Astrocyte (in vitro differentiated cells and primary cell): ENCODE data around the gene PCLO. TPM values are rescaled to one million over a fixed set of nuclear protein-coding genes. Genes with fewer than 3 reads are reported as not detected.

Experiments used
- DNase-seq: peaks from one replicate; pipeline ENCODE4 v3.0.0-alpha.2; 2010; ENCODE audit warnings: low read depth
- FAIRE-seq: peaks from 2 replicates; lab custom pipeline; 2011; peaks lifted over from hg19 to GRCh38; lab: Jason Lieb, UNC
- H2AFZ ChIP-seq: 2 replicates; pipeline ENCODE4 v1.6.0; 2012; ENCODE audit warnings: low read depth, low read length, inconsistent platforms
- H3K27ac ChIP-seq: 2 replicates; pipeline ENCODE4 v1.5.1; 2011; ENCODE audit warnings: low read depth, low read length, inconsistent platforms
- H3K27me3 ChIP-seq: 2 replicates; pipeline ENCODE4 v1.6.0; 2011; ENCODE audit warnings: low read length, inconsistent platforms; ENCODE audit not compliant: insufficient read depth
- H3K36me3 ChIP-seq: 2 replicates; pipeline ENCODE4 v1.5.1; 2011; ENCODE audit warnings: low read length, inconsistent platforms; ENCODE audit not compliant: insufficient read depth
- H3K4me1 ChIP-seq: 2 replicates; pipeline ENCODE4 v1.5.1; 2011; ENCODE audit warnings: low read length, inconsistent platforms; ENCODE audit not compliant: insufficient read depth
- H3K4me2 ChIP-seq: 2 replicates; pipeline ENCODE4 v1.6.0; 2012; ENCODE audit warnings: low read length, inconsistent platforms
- H3K4me3 ChIP-seq: 2 replicates; pipeline ENCODE4 v1.5.1; 2011; ENCODE audit warnings: low read depth, mild to moderate bottlenecking, low read length, inconsistent platforms; ENCODE audit not compliant: insufficient read depth
- H3K79me2 ChIP-seq: 2 replicates; pipeline ENCODE4 v1.6.0; 2012; ENCODE audit warnings: mild to moderate bottlenecking, low read length, inconsistent platforms; ENCODE audit not compliant: insufficient read depth
- H3K9ac ChIP-seq: 2 replicates; pipeline ENCODE4 v1.6.0; 2012; ENCODE audit warnings: mild to moderate bottlenecking, low read length, inconsistent platforms
- H3K9me3 ChIP-seq: 2 replicates; pipeline ENCODE4 v1.5.1; 2012; ENCODE audit warnings: low read depth, mild to moderate bottlenecking, low read length, inconsistent platforms; ENCODE audit not compliant: insufficient read depth
- H4K20me1 ChIP-seq: 2 replicates; pipeline ENCODE4 v1.6.0; 2012; ENCODE audit warnings: low read length, inconsistent platforms; ENCODE audit not compliant: insufficient read depth
- H3K27ac Mint-ChIP-seq: one replicate; pipeline ENCODE4 v1.8.0; 2021; ENCODE audit warnings: mild to moderate bottlenecking, mixed read lengths; ENCODE audit not compliant: unreplicated experiment
- H3K27me3 Mint-ChIP-seq: one replicate; pipeline ENCODE4 v1.8.0; 2021; ENCODE audit warnings: low read depth, mixed read lengths; ENCODE audit not compliant: unreplicated experiment
- H3K36me3 Mint-ChIP-seq: one replicate; pipeline ENCODE4 v1.8.0; 2021; ENCODE audit warnings: low read depth, mixed read lengths; ENCODE audit not compliant: unreplicated experiment
- H3K4me1 Mint-ChIP-seq: one replicate; pipeline ENCODE4 v1.8.0; 2021; ENCODE audit warnings: low read depth, mixed read lengths; ENCODE audit not compliant: unreplicated experiment
- H3K4me3 Mint-ChIP-seq: one replicate; pipeline ENCODE4 v1.8.0; 2021; ENCODE audit warnings: mild to moderate bottlenecking, moderate library complexity, mixed read lengths; ENCODE audit not compliant: unreplicated experiment
- H3K9me3 Mint-ChIP-seq: one replicate; pipeline ENCODE4 v1.8.0; 2021; ENCODE audit warnings: mild to moderate bottlenecking, mixed read lengths; ENCODE audit not compliant: unreplicated experiment
- EZH2 ChIP-seq: IDR thresholded peaks from 2 replicates; pipeline ENCODE4 v1.6.1; 2012; ENCODE audit warnings: mild to moderate bottlenecking, low read length, inconsistent platforms; ENCODE audit not compliant: insufficient read depth
- total RNA-seq: library from RNA; stranded (reverse); gene quantifications from 2 replicates; pipeline ENCODE4 v1.2.1, GENCODE V29; 2021
- TF ChIP-seq, protein P1 (sequence below): IDR thresholded peaks from 2 replicates; pipeline ENCODE4 v1.5.1; 2011; ENCODE audit warnings: low read depth, mild to moderate bottlenecking, inconsistent platforms, low read length, moderate library complexity; ENCODE audit not compliant: insufficient read depth

PCLO gene
- total RNA-seq, 1 donor from 2014 or later = 3.0 TPM

DNA sequence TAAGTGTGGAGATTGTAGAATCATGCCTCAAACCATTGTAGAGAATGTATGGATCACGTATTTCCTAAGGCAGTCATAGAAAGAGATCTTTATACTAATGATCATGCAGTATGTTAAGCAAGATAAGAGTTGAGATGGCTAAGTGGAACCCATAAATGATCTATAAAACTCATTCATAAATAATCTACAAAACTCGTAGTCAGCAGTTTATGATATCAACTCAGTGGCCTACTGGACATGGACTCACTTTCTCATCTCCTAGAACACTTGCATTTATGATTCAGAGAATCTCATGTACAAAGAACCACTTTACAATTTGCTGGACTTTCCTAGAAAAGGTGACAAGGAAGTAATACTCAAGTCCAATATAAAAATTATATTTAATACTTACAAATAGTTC is 339.6 kb downstream of the PCLO start:
- no peaks in the 10 kb centered on the region for H3K79me2 ChIP-seq
- H3K4me1 ChIP-seq = no peaks in the 10 kb centered on the region
- H3K36me3 ChIP-seq = no peaks in the 10 kb centered on the region
- H3K9ac ChIP-seq = no peak overlapping the region
- H3K27me3 ChIP-seq = no peaks in the 10 kb centered on the region
- Mint-ChIP-seq H3K9me3 (no peaks in the 10 kb centered on the region), H3K4me1 (no peaks in the 10 kb centered on the region), H3K27me3 (no peaks in the 10 kb centered on the region), H3K4me3 (no peak overlapping the region), H3K27ac (no peak overlapping the region), H3K36me3 (no peaks in the 10 kb centered on the region)
- H3K9me3 ChIP-seq = no peaks in the 10 kb centered on the region
- TF ChIP-seq, protein P1, sequence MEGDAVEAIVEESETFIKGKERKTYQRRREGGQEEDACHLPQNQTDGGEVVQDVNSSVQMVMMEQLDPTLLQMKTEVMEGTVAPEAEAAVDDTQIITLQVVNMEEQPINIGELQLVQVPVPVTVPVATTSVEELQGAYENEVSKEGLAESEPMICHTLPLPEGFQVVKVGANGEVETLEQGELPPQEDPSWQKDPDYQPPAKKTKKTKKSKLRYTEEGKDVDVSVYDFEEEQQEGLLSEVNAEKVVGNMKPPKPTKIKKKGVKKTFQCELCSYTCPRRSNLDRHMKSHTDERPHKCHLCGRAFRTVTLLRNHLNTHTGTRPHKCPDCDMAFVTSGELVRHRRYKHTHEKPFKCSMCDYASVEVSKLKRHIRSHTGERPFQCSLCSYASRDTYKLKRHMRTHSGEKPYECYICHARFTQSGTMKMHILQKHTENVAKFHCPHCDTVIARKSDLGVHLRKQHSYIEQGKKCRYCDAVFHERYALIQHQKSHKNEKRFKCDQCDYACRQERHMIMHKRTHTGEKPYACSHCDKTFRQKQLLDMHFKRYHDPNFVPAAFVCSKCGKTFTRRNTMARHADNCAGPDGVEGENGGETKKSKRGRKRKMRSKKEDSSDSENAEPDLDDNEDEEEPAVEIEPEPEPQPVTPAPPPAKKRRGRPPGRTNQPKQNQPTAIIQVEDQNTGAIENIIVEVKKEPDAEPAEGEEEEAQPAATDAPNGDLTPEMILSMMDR = no peak
- no peak for TF ChIP-seq EZH2
- no peak overlapping the region for H3K27ac ChIP-seq
- H4K20me1 ChIP-seq = no peaks in the 10 kb centered on the region
- no peak overlapping the region for H3K4me3 ChIP-seq
- no peak overlapping the region for H3K4me2 ChIP-seq
- FAIRE-seq (no peak), DNase-seq (no peak)
- H2AFZ ChIP-seq = no peak overlapping the region

DNA sequence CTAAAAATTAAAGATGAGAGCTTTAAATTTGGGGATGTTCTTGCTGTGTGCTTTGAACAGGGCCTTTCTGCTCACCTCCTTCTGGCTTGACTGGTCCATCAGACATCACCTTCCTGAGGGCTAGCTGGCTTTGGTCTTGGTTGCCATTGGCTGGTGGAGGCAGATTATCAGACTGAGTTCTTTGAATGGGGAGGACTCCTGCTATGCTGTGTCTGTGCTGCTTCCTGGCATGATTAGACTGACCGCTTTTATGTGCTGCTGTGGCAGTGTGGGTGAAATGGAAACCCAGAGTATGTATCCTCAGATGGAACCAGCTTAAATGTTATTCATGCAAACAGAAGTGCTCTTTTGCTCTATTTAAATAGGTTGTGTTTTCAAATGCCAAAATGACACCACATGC is 341.6 kb downstream of the PCLO start:
- Histone ChIP-seq H3K4me2 (no peak overlapping the region), H3K27me3 (no peaks in the 10 kb centered on the region), H3K4me3 (no peak overlapping the region), H3K79me2 (no peaks in the 10 kb centered on the region), H3K27ac (no peak overlapping the region), H4K20me1 (no peaks in the 10 kb centered on the region), H3K9ac (no peak overlapping the region), H2AFZ (no peak overlapping the region), H3K36me3 (no peaks in the 10 kb centered on the region), H3K9me3 (no peaks in the 10 kb centered on the region), H3K4me1 (no peaks in the 10 kb centered on the region)
- no peaks in the 10 kb centered on the region for H3K9me3 Mint-ChIP-seq
- TF ChIP-seq EZH2 = no peak
- TF ChIP-seq, protein P1 = no peak
- no peak overlapping the region for H3K27ac Mint-ChIP-seq
- no peaks in the 10 kb centered on the region for H3K4me1 Mint-ChIP-seq
- DNase-seq = no peak
- no peak for FAIRE-seq
- no peak overlapping the region for H3K4me3 Mint-ChIP-seq
- H3K36me3 Mint-ChIP-seq = no peaks in the 10 kb centered on the region
- H3K27me3 Mint-ChIP-seq = no peaks in the 10 kb centered on the region

DNA sequence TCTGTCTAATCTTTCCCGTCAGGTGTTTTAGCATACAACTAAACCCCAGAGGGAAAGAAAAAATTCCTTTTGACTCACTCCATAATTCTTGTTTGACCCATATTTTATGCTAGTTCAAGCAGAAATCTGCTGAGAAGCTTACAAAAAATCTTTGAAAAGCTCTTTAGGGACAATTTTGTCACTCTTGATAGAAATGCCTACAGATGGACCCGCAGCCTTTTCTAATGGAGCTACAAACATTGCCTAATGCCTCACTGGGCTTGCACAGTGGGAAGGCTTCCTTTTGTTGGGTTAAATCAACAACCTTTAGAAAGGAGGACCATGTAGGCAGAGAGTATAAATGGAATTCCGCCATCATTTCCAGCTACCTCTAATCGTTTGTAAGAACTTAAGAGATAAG is 344.5 kb downstream of the PCLO start:
- Histone ChIP-seq H2AFZ (no peak overlapping the region), H4K20me1 (no peaks in the 10 kb centered on the region), H3K4me2 (no peak overlapping the region), H3K79me2 (no peaks in the 10 kb centered on the region), H3K4me1 (no peaks in the 10 kb centered on the region), H3K9ac (no peak overlapping the region), H3K9me3 (no peaks in the 10 kb centered on the region), H3K36me3 (no peaks in the 10 kb centered on the region), H3K27me3 (no peaks in the 10 kb centered on the region), H3K27ac (no peak overlapping the region), H3K4me3 (no peak overlapping the region)
- no peak for FAIRE-seq
- Mint-ChIP-seq H3K4me1 (no peaks in the 10 kb centered on the region), H3K36me3 (no peaks in the 10 kb centered on the region), H3K27me3 (no peaks in the 10 kb centered on the region), H3K9me3 (no peaks in the 10 kb centered on the region), H3K4me3 (no peak overlapping the region), H3K27ac (no peak overlapping the region)
- TF ChIP-seq, protein P1 = no peak
- no peak for TF ChIP-seq EZH2
- no peak for DNase-seq
